Measurements from ENCODE around the gene ABHD17B. TPM values are rescaled to one million over a fixed set of nuclear protein-coding genes. Genes with fewer than 3 reads are reported as not detected.

The ABHD17B gene
- total RNA-seq, 2 donors from 2014 or later = 20.6 to 33.6 TPM

DNA sequence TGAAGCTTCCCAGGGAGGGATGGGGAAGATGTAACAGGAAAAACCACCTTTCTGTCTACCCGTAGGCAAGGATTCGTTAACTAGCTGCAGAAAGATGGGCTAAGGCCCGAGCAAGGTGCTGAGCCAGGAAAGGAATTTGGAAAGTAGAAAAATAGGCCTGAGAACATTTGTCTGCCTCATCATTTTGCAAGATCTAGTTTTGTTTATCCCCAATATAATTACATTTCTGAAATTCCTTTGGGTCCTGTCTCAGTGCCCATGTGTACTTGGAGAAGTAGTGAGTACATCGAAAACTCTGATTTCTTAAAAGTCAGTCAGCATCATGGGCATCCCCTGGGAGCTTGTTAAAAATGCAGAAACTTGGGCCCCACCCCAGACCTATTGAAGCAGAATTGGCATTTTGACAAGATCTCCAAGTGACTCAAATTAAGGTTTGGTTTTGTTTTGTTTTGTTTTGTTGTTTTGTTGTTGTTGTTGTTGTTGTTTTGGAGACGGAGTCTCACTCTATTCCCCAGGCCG is 90.5 kb downstream of the ABHD17B start:
- H3K9me3 ChIP-seq = no peaks in the 10 kb centered on the region
- intact Hi-C loops (cut with DNase I) = no loop called here
- H3K27ac ChIP-seq = no peak overlapping the region
- no peaks in the 10 kb centered on the region for H3K36me3 ChIP-seq
- H3K27me3 ChIP-seq = no peaks in the 10 kb centered on the region
- no peak for TF ChIP-seq CTCF (IDR thresholded peaks at IDR 0.05)
- no peaks in the 10 kb centered on the region for H3K4me1 ChIP-seq
- no peak for DNase-seq
- no peak overlapping the region for H3K9ac ChIP-seq (ENCODE audit: low read depth in 2 of 2, low read length in 2 of 2)
- H3K4me3 ChIP-seq = no peak overlapping the region

DNA sequence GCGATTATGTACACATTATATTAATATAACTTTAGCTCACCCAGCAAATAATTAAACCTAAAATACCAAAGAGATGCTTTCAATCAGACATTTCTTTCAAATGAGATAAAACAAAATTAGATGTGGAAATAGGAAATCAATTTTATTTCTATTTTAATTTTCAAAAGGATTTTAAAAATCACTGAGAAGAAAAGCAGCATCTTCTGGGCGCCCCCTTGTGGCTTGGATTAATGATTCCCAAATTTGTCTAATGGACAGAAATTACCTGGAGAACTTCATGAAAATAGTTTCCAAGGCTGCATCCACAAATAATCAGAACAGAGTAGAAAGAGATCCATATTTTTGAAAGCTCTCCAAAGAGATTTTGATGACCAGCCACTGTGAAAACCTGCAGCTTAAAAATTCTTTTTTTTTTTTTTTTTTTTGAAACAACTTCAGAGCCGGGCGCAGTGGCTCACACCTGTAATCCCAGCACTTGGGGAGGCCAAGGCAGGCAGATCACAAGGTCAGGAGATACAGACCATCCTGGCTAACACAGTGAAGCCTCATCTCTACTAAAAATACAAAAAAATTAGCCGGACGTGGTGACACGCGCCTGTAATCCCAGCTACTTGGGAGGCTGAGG is 91.8 kb downstream of the ABHD17B start:
- Histone ChIP-seq H3K9me3 (no peaks in the 10 kb centered on the region), H3K27ac (no peak overlapping the region), H3K4me1 (no peaks in the 10 kb centered on the region), H3K27me3 (no peaks in the 10 kb centered on the region), H3K9ac (ENCODE audit: low read depth in 2 of 2, low read length in 2 of 2) (no peak overlapping the region), H3K36me3 (no peaks in the 10 kb centered on the region), H3K4me3 (no peak overlapping the region)
- peak; percentile 72 for TF ChIP-seq CTCF (IDR thresholded peaks at IDR 0.05)
- DNase-seq = peak; percentile 53
- intact Hi-C loops (cut with DNase I) = loop anchor here (10.0 kb wide), 1 partner anchor 456 kb away; no protein-coding TSS in a partner anchor

DNA sequence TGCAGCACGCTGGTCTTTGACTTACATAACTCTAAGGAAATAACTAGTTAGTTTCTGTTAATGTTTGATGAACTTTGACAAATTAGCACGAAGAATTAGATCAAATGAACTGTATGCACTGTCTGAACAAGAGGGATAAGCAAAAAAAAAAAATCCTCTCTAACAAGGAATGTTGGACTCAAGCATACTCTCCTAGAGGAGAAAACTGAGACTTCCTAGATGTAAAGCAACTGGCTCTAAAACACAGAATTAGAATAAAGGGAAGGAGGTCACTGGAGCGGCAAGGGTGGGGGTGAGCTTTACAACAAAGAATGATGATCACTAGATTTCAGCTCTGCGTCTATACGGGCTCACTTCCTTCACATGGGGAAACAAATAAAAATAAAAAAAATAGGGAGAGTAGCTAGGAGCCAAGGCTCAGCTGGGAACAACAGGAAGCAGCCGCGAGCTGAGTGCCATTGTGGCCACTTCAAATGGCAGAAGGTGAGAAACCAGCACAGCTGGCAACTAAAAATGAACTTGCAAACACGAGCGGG is 94.0 kb downstream of the ABHD17B start:
- Histone ChIP-seq H3K27me3 (no peaks in the 10 kb centered on the region), H3K9me3 (no peaks in the 10 kb centered on the region), H3K27ac (no peak overlapping the region), H3K4me3 (no peak overlapping the region), H3K9ac (ENCODE audit: low read depth in 2 of 2, low read length in 2 of 2) (no peak overlapping the region), H3K36me3 (no peaks in the 10 kb centered on the region), H3K4me1 (no peaks in the 10 kb centered on the region)
- intact Hi-C loops (cut with DNase I) = loop anchor here (10.0 kb wide), 1 partner anchor 458 kb away; no protein-coding TSS in a partner anchor
- TF ChIP-seq CTCF (IDR thresholded peaks at IDR 0.05) = no peak
- no peak for DNase-seq

Other genes starting within 250 kb of the ABHD17B start
- 100 to 1,000 TPM in 1 of 2 donors, 10 to 100 TPM in 1; 72.7 to 111 TPM for gene CEMIP2, start 142.7 kb downstream of the ABHD17B start, total RNA-seq
- gene C9orf85, start 446 bp upstream of the ABHD17B start, total RNA-seq = 10 to 100 TPM; 12.2 to 12.5 TPM
- gene C9orf57, start 149.4 kb upstream of the ABHD17B start, total RNA-seq = not detected
- 10 to 100 TPM; 22.2 to 23.0 TPM for gene GDA, start 238.2 kb upstream of the ABHD17B start, total RNA-seq